Trophoblast cell (in vitro differentiated cells and primary cell): Measurements from ENCODE around the gene VAX1.

Experiments
- DNase-seq, 2 donors: peaks; one replicate each; pipeline ENCODE4 v3.0.0-alpha.2; 2016
- H2AFZ ChIP-seq: 2 replicates; pipeline ENCODE4 v1.6.1; 2013; ENCODE audit warnings: low read length, moderate library complexity, mild to moderate bottlenecking; ENCODE audit not compliant: insufficient read depth, poor library complexity
- H2AK5ac ChIP-seq: 2 replicates; pipeline ENCODE4 v1.6.1; 2013; ENCODE audit warnings: mild to moderate bottlenecking, low read length
- H2BK120ac ChIP-seq: 2 replicates; pipeline ENCODE4 v1.6.1; 2013; ENCODE audit warnings: low read length, mild to moderate bottlenecking, moderate library complexity; ENCODE audit not compliant: insufficient read depth, poor library complexity
- H2BK12ac ChIP-seq: 2 replicates; pipeline ENCODE4 v1.6.1; 2013; ENCODE audit warnings: mild to moderate bottlenecking, low read length, moderate library complexity
- H2BK5ac ChIP-seq: 2 replicates; pipeline ENCODE4 v1.6.1; 2013; ENCODE audit warnings: low read length, low read depth, moderate library complexity, mild to moderate bottlenecking; ENCODE audit not compliant: poor library complexity
- H3K14ac ChIP-seq: 2 replicates; pipeline ENCODE4 v1.6.1; 2013; ENCODE audit warnings: mild to moderate bottlenecking, low read length
- H3K18ac ChIP-seq: 2 replicates; pipeline ENCODE4 v1.6.1; 2013; ENCODE audit warnings: mild to moderate bottlenecking, low read length
- H3K23ac ChIP-seq: 2 replicates; pipeline ENCODE4 v1.6.1; 2013; ENCODE audit warnings: low read length
- H3K27ac ChIP-seq: 2 replicates; pipeline ENCODE4 v1.5.1; 2013; ENCODE audit warnings: low read depth, mild to moderate bottlenecking, inconsistent platforms, low read length, moderate library complexity
- H3K27me3 ChIP-seq: 2 replicates; pipeline ENCODE4 v1.6.1; 2013; ENCODE audit warnings: inconsistent platforms, mild to moderate bottlenecking, low read length, moderate library complexity; ENCODE audit not compliant: insufficient read depth
- H3K36me3 ChIP-seq, 2 experiments: 1 replicate in 1 of 2; 2 replicates in 1 of 2; pipeline ENCODE4 v1.6.1; 2013; ENCODE audit warnings: low read length in 2 of 2, mild to moderate bottlenecking in 2 of 2, moderate library complexity in 1 of 2; ENCODE audit not compliant: insufficient read depth in 2 of 2, control insufficient read depth in 1 of 2
- H3K4ac ChIP-seq: 2 replicates; pipeline ENCODE4 v1.6.1; 2013; ENCODE audit warnings: low read depth, mild to moderate bottlenecking, low read length, moderate library complexity
- H3K4me1 ChIP-seq, 2 experiments: 1 replicate in 1 of 2; 2 replicates in 1 of 2; pipeline ENCODE4 v1.6.1; 2013; ENCODE audit warnings: low read length in 2 of 2, mild to moderate bottlenecking in 2 of 2, moderate library complexity in 1 of 2; ENCODE audit not compliant: insufficient read depth in 2 of 2, control insufficient read depth in 1 of 2
- H3K4me2 ChIP-seq: 2 replicates; pipeline ENCODE4 v1.6.1; 2013; ENCODE audit warnings: inconsistent platforms, mild to moderate bottlenecking, low read length, moderate library complexity
- H3K4me3 ChIP-seq: 2 replicates; pipeline ENCODE4 v1.5.1; 2013; ENCODE audit warnings: mild to moderate bottlenecking, low read depth, low read length, inconsistent platforms
- H3K79me1 ChIP-seq: one replicate; pipeline ENCODE4 v1.6.1; 2013; ENCODE audit warnings: low read length
- H3K79me2 ChIP-seq: 2 replicates; pipeline ENCODE4 v1.6.1; 2013; ENCODE audit warnings: low read length, mild to moderate bottlenecking; ENCODE audit not compliant: control insufficient read depth, insufficient read depth, poor library complexity
- H3K9ac ChIP-seq: 2 replicates; pipeline ENCODE4 v1.6.1; 2013; ENCODE audit warnings: mild to moderate bottlenecking, low read length
- H3K9me3 ChIP-seq: 2 replicates; pipeline ENCODE4 v1.6.1; 2013; ENCODE audit warnings: low read depth, mild to moderate bottlenecking, control low read depth, inconsistent platforms, low read length; ENCODE audit not compliant: insufficient read depth
- H4K12ac ChIP-seq: 2 replicates; pipeline ENCODE4 v1.6.1; 2013; ENCODE audit warnings: low read depth, mild to moderate bottlenecking, low read length, moderate library complexity
- H4K8ac ChIP-seq: 2 replicates; pipeline ENCODE4 v1.6.1; 2013; ENCODE audit warnings: low read depth, mild to moderate bottlenecking, low read length, moderate library complexity
- H4K91ac ChIP-seq: one replicate; pipeline ENCODE4 v1.6.1; 2013; ENCODE audit warnings: low read depth, mild to moderate bottlenecking, low read length, moderate library complexity
- WGBS: extraction: QIAGEN DNeasy Blood & Tissue Kit; methylation state at CpG from one replicate; pipeline ENCODE4 v1.1.7; 2013; ENCODE audit warnings: missing lambda C conversion rate; ENCODE audit not compliant: insufficient read length, insufficient coverage; ENCODE audit errors: extremely low coverage; 5-methylcytosine and 5-hydroxymethylcytosine counted together

Gene VAX1

DNA sequence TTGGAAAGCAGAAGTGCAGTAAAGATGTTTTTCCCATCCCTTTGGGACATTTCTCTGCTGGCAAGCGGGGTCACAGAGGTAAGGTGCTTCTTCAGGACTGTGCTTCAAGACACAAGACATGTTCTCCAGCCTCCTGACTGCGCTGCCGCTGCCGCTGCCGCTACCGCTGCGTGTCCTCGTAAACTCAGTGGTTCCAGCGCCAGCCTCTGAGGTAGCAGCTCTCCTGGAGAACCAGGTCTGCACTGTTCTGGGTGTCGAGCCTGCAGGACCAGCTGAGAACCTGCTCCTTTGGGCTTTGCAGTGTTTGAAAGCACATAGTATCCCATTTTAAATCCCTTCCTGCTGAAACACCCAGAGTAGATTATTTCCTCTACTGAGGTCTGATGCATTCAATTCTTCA, 46.2 kb upstream of the VAX1 start:
- no peak overlapping the region for H3K27ac ChIP-seq
- no peak overlapping the region for H2BK12ac ChIP-seq
- no peaks in the 10 kb centered on the region for H3K79me2 ChIP-seq
- no peaks in the 10 kb centered on the region for H3K36me3 ChIP-seq
- no peaks in the 10 kb centered on the region for H3K9me3 ChIP-seq
- no peaks in the 10 kb centered on the region for H3K79me1 ChIP-seq
- peaks cover 0 to 2% of the 10 kb centered on the region in 2 experiments for H3K4me1 ChIP-seq
- H3K14ac ChIP-seq = no peak overlapping the region
- no CpG with 5 or more reads among the region's 10 CpGs for WGBS
- H3K27me3 ChIP-seq = peaks cover 2% of the 10 kb centered on the region
- no peak overlapping the region for H2AFZ ChIP-seq
- no peak overlapping the region for H3K9ac ChIP-seq
- H4K8ac ChIP-seq = no peak overlapping the region
- no peak overlapping the region for H3K4me3 ChIP-seq
- no peak overlapping the region for H3K18ac ChIP-seq
- no peak overlapping the region for H2BK120ac ChIP-seq
- H3K23ac ChIP-seq = no peak overlapping the region
- H2BK5ac ChIP-seq = no peak overlapping the region
- H3K4ac ChIP-seq = no peak overlapping the region
- H4K12ac ChIP-seq = no peak overlapping the region
- no peak overlapping the region for H2AK5ac ChIP-seq
- H3K4me2 ChIP-seq = no peak overlapping the region
- no peak for DNase-seq
- H4K91ac ChIP-seq = no peak overlapping the region

DNA sequence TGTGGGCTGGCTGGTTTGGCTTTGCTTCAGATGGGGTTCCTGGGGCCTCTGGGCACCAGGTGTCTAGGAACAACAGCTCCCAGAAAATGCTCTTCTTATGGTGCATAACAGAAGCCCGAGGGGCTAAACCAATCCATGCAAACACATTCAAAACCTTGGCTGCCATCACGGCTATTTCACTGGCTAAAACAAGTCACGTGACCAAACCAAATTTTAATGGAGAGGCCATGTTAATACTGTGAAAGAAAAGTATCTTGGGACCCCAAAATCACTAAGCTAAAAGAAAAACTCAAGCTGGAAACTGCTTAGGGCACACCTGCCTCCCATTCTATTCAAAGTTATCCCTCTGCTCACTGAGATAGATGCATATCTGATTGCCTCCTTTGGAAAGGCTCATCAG, 40.1 kb upstream of the VAX1 start:
- peaks cover 3% of the 10 kb centered on the region for H3K9me3 ChIP-seq
- peaks cover 7% of the 10 kb centered on the region in 2 experiments for H3K4me1 ChIP-seq
- no peak overlapping the region for H3K9ac ChIP-seq
- H3K14ac ChIP-seq = no peak overlapping the region
- no peak for DNase-seq
- no peak overlapping the region for H4K91ac ChIP-seq
- no peak overlapping the region for H4K12ac ChIP-seq
- H3K79me1 ChIP-seq = no peaks in the 10 kb centered on the region
- no peak overlapping the region for H4K8ac ChIP-seq
- H2BK120ac ChIP-seq = no peak overlapping the region
- H2AFZ ChIP-seq = no peak overlapping the region
- no peak overlapping the region for H3K4me2 ChIP-seq
- peaks cover 4% of the 10 kb centered on the region for H3K27me3 ChIP-seq
- H2AK5ac ChIP-seq = no peak overlapping the region
- no peaks in the 10 kb centered on the region for H3K79me2 ChIP-seq
- no peak overlapping the region for H3K4me3 ChIP-seq
- H3K27ac ChIP-seq = no peak overlapping the region
- no peaks in the 10 kb centered on the region for H3K36me3 ChIP-seq
- no peak overlapping the region for H2BK5ac ChIP-seq
- H3K23ac ChIP-seq = no peak overlapping the region
- no peak overlapping the region for H2BK12ac ChIP-seq
- WGBS = no CpG with 5 or more reads among the region's 3 CpGs
- H3K18ac ChIP-seq = no peak overlapping the region
- no peak overlapping the region for H3K4ac ChIP-seq

DNA sequence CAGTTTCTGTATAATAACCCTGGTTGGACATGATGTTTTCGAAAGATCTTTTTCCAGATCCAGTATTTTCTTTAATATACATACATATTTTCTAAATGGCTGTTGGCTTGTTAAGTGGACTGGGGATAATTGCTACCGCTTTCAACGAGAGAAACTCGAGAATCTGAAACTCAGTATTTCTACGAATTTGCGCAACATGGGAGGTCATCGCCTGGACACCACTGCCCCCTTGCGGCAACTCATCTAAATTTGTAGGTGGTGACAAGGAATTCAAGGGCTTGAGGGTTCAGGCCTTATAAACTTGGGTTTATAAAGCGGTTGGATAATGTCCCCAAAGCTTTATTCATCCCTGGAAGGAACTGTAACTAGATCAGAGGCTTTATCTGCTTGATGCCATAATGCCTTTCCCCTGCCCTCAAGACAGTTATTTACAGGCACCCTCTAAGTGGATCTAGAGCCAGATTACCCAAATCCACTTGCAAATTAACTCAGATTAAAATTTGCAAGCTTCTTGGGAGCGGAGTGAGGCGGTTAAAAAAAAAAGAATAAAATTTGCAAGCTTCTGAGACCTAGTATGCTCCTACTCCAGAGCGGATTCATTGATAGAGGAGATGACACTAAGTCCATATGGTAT, 37.9 kb upstream of the VAX1 start:
- Histone ChIP-seq H3K4me3 (no peak overlapping the region), H3K36me3 (no peaks in the 10 kb centered on the region), H3K27ac (no peak overlapping the region), H3K14ac (no peak overlapping the region), H2AK5ac (no peak overlapping the region), H3K23ac (no peak overlapping the region), H4K8ac (no peak overlapping the region), H2BK120ac (no peak overlapping the region), H3K27me3 (peaks cover 4% of the 10 kb centered on the region), H3K4me1 (peaks cover 7% of the 10 kb centered on the region in 2 experiments), H3K79me1 (no peaks in the 10 kb centered on the region), H3K9me3 (peaks cover 3% of the 10 kb centered on the region), H2BK5ac (no peak overlapping the region), H3K4me2 (peak overlapping the region; percentile 72), H3K4ac (no peak overlapping the region), H3K79me2 (no peaks in the 10 kb centered on the region), H4K12ac (no peak overlapping the region), H2BK12ac (no peak overlapping the region), H2AFZ (peak overlapping the region; percentile 20), H3K9ac (no peak overlapping the region), H4K91ac (no peak overlapping the region), H3K18ac (no peak overlapping the region)
- no CpG with 5 or more reads among the region's 12 CpGs for WGBS
- DNase-seq = peak; percentile 59 to 90

DNA sequence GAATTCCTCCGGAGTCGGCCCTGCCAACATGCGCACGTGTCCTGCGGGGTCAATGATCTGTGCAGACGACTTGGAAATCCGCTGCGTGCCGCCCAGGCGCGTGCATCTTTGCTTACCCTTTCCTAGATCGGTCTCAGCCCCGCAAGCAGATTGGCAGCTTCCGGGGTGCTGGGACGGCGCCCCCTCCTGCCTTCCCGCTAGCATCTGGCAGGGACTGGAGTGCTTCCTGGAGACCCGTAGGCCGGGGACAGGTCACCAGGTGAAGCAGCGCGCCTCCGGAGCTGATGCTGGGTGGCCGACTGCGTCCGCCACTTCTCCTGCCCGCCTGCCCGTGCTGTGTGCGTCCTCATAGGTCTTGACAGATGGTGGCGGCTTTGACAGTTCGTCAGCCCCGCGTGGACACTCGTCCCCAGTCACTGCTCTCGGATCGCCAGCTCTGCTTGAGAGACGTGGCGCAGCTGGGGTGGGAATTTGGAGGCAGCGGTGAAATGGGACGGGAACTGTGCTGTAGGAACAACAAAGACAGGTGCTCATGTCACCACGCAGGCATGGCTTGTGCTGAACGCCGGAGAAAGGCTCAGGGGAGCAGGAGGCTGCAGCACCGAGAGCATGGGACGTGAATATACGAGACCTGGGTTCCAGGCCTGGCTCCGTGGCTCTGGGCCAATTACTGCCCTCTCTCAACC, 37.3 kb upstream of the VAX1 start:
- no peak overlapping the region for H2AK5ac ChIP-seq

More for the DNA sequence above, 37.3 kb upstream of the VAX1 start:
- Histone ChIP-seq H2BK12ac (no peak overlapping the region), H3K27me3 (peaks cover 4% of the 10 kb centered on the region), H3K4ac (no peak overlapping the region), H3K4me1 (peaks cover 7% of the 10 kb centered on the region in 2 experiments), H3K9me3 (peaks cover 3% of the 10 kb centered on the region), H3K14ac (no peak overlapping the region), H3K36me3 (no peaks in the 10 kb centered on the region), H3K27ac (no peak overlapping the region), H3K79me2 (no peaks in the 10 kb centered on the region), H3K9ac (no peak overlapping the region), H3K23ac (no peak overlapping the region), H2BK120ac (no peak overlapping the region), H3K18ac (no peak overlapping the region), H3K79me1 (no peaks in the 10 kb centered on the region), H2BK5ac (no peak overlapping the region), H4K12ac (no peak overlapping the region), H4K8ac (no peak overlapping the region), H3K4me2 (peak overlapping the region; percentile 72), H4K91ac (no peak overlapping the region), H2AFZ (peak overlapping the region; percentile 20), H3K4me3 (peak overlapping the region; percentile 67)
- no CpG with 5 or more reads among the region's 46 CpGs for WGBS
- DNase-seq = peak in 1 of 2 donors; percentile 27
